Smooth muscle cell (in vitro differentiated cells): ENCODE measurements around the gene RPRM. TPM values are rescaled to one million over a fixed set of nuclear protein-coding genes. Genes with fewer than 3 reads are reported as not detected.
"Not testable (repeated sequence)": the region's sequence is repeated elsewhere in the genome, so short reads cannot be mapped to it uniquely, and the experiment has no call there.

ENCODE experiments used
- DNase-seq: peaks from one replicate; lab custom pipeline; 2025; ENCODE audit not compliant: unreplicated experiment; lab: John Stamatoyannopoulos, UW
- H2AFZ ChIP-seq: fragments of 200-600 bp; sonication (generic); 2 replicates; pipeline ENCODE4 v1.6.0; 2016; ENCODE audit warnings: antibody characterized with exemption, low read depth, mild to moderate bottlenecking
- H3F3A ChIP-seq: fragments of 200-600 bp; sonication (generic); 2 replicates; pipeline ENCODE4 v1.6.0; 2017; ENCODE audit warnings: antibody characterized with exemption, low read depth
- H3K27ac ChIP-seq: fragments of 200-600 bp; sonication (generic); 2 replicates; pipeline ENCODE4 v1.5.1; 2016; ENCODE audit warnings: low read depth, mild to moderate bottlenecking
- H3K27me3 ChIP-seq: fragments of 200-600 bp; sonication (generic); 2 replicates; pipeline ENCODE4 v1.6.1; 2016; ENCODE audit warnings: low read depth, mild to moderate bottlenecking
- H3K36me3 ChIP-seq: fragments of 200-600 bp; sonication (generic); 2 replicates; pipeline ENCODE4 v1.5.1; 2016; ENCODE audit warnings: low read depth
- H3K4me1 ChIP-seq: fragments of 200-600 bp; sonication (generic); 2 replicates; pipeline ENCODE4 v1.5.1; 2016; ENCODE audit warnings: low read depth
- H3K4me2 ChIP-seq: fragments of 200-600 bp; sonication (generic); 2 replicates; pipeline ENCODE4 v1.6.0; 2016; ENCODE audit warnings: mild to moderate bottlenecking
- H3K4me3 ChIP-seq: fragments of 200-600 bp; sonication (generic); 2 replicates; pipeline ENCODE4 v1.5.1; 2016; ENCODE audit warnings: mild to moderate bottlenecking
- H3K79me2 ChIP-seq: fragments of 200-600 bp; sonication (generic); 2 replicates; pipeline ENCODE4 v1.6.0; 2016; ENCODE audit warnings: low read depth, mild to moderate bottlenecking
- H3K9ac ChIP-seq: fragments of 200-600 bp; sonication (generic); 2 replicates; pipeline ENCODE4 v1.6.0; 2016; ENCODE audit warnings: low read depth
- H3K9me3 ChIP-seq: fragments of 200-600 bp; sonication (generic); replicated peaks from 2 replicates; pipeline ENCODE4 v1.5.1; 2016; ENCODE audit warnings: low read depth
- H4K20me1 ChIP-seq: fragments of 200-600 bp; sonication (generic); 2 replicates; pipeline ENCODE4 v1.6.0; 2016; ENCODE audit warnings: low read depth
- CTCF ChIP-seq: fragments of 200-600 bp; sonication (generic); IDR thresholded peaks from 2 replicates; pipeline ENCODE4 v1.5.1; 2017; ENCODE audit warnings: borderline replicate concordance, mild to moderate bottlenecking, antibody characterized with exemption; ENCODE audit not compliant: insufficient read depth, poor library complexity, severe bottlenecking
- WGBS: methylation state at CpG from one replicate; pipeline ENCODE4 v1.1.7; 2016; ENCODE audit warnings: low lambda C conversion rate; 5-methylcytosine and 5-hydroxymethylcytosine counted together
- polyA plus RNA-seq: library from polyadenylated mRNA; unstranded; fragments of >200 nt; fragmentation: Nextera tagmentation; extraction: Ambion mirVana; gene quantifications from 2 replicates; pipeline ENCODE4 v1.2.1, GENCODE V29; 2016
- total RNA-seq: library from RNA; depleted of rRNA; stranded (reverse); fragments of >200 nt; gene quantifications from 2 replicates; pipeline ENCODE4 v1.2.3, GENCODE V29; 2014

Gene RPRM
- total and polyA plus RNA-seq, 2 experiments from 2014 or later: 0.13 TPM; not detected in 1

GRCh38 chr2:153443106-153443505, 35.5 kb downstream of the RPRM start:
- Histone ChIP-seq H3K27ac (no peak overlapping the region), H2AFZ (no peak overlapping the region), H3K4me1 (no peaks in the 10 kb centered on the region), H3K4me3 (no peak overlapping the region), H4K20me1 (no peaks in the 10 kb centered on the region), H3K36me3 (no peaks in the 10 kb centered on the region), H3F3A (no peaks in the 10 kb centered on the region), H3K9ac (no peak overlapping the region), H3K27me3 (no peaks in the 10 kb centered on the region), H3K9me3 (no peaks in the 10 kb centered on the region), H3K4me2 (no peak overlapping the region), H3K79me2 (no peaks in the 10 kb centered on the region)
- no peak for TF ChIP-seq CTCF
- 65% methylated on average over 4 of the region's 4 CpGs for WGBS
- no peak for DNase-seq

GRCh38 chr2:153442616-153443015, 35.9 kb downstream of the RPRM start:
- H3K36me3 ChIP-seq, H2AFZ ChIP-seq, H3K4me3 ChIP-seq, H3K79me2 ChIP-seq, H3F3A ChIP-seq, H3K4me1 ChIP-seq, DNase-seq, H3K27ac ChIP-seq, H3K9me3 ChIP-seq, H4K20me1 ChIP-seq, H3K9ac ChIP-seq, H3K4me2 ChIP-seq, H3K27me3 ChIP-seq: not testable (repeated sequence)
- 71% methylated on average over 5 of the region's 5 CpGs for WGBS

GRCh38 chr2:153440090-153440489, 38.5 kb downstream of the RPRM start:
- WGBS: 93% methylated on average over 2 of the region's 2 CpGs
- not testable (repeated sequence) for H3K36me3 ChIP-seq, H3K79me2 ChIP-seq, H2AFZ ChIP-seq, H3K4me2 ChIP-seq, H3K4me3 ChIP-seq, DNase-seq, H3F3A ChIP-seq, H3K27me3 ChIP-seq, H3K4me1 ChIP-seq, H4K20me1 ChIP-seq, H3K9ac ChIP-seq, H3K27ac ChIP-seq, H3K9me3 ChIP-seq

- Histone ChIP-seq H3K4me2 (no peak overlapping the region), H3K9me3 (no peaks in the 10 kb centered on the region), H3F3A (no peaks in the 10 kb centered on the region), H3K4me3 (no peak overlapping the region), H4K20me1 (no peaks in the 10 kb centered on the region), H3K9ac (no peak overlapping the region), H2AFZ (no peak overlapping the region), H3K27ac (no peak overlapping the region), H3K4me1 (no peaks in the 10 kb centered on the region), H3K27me3 (no peaks in the 10 kb centered on the region), H3K36me3 (no peaks in the 10 kb centered on the region), H3K79me2 (no peaks in the 10 kb centered on the region)
- TF ChIP-seq CTCF: no peak
- WGBS: 99% methylated on average over 3 of the region's 3 CpGs
- DNase-seq: no peak
These were observed 45.2 kb downstream of the RPRM start for GRCh38 chr2:153433403-153433802.

- 74% methylated on average over 2 of the region's 2 CpGs for WGBS
- no peak for DNase-seq
These were observed 46.2 kb downstream of the RPRM start for GRCh38 chr2:153432381-153432780.

More at GRCh38 chr2:153432381-153432780, 46.2 kb downstream of the RPRM start:
- Histone ChIP-seq H2AFZ (no peak overlapping the region), H3K4me3 (no peak overlapping the region), H3K9ac (no peak overlapping the region), H3K27me3 (no peaks in the 10 kb centered on the region), H4K20me1 (no peaks in the 10 kb centered on the region), H3K79me2 (no peaks in the 10 kb centered on the region), H3K4me2 (no peak overlapping the region), H3F3A (no peaks in the 10 kb centered on the region), H3K27ac (no peak overlapping the region), H3K4me1 (no peaks in the 10 kb centered on the region), H3K36me3 (no peaks in the 10 kb centered on the region), H3K9me3 (no peaks in the 10 kb centered on the region)
- TF ChIP-seq CTCF: no peak
